ENCODE data around the gene WNT7B.

The WNT7B gene

DNA sequence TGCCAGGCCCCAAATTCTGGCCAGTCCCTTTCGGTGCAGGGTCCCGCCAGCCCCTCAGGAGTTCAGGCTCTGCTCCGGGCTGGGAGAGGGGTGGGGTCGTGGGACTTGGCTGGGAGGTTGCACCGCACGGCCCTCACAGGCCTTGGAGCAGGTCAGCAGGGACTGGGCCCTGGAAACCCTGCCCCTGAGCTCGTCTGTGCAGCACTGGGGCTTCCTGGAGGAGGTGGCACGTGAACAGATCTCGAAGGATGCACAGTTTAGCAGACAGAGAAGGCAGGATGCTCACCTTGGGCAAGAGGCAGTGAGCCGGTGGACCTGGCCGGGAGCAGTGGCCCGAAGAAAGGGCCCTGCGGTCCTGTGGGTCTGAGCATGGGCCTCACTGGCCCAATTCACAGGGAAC, 70.0 kb downstream of the WNT7B start:
- no peak for DNase-seq (ENCODE audit: low spot score)

- DNase-seq (ENCODE audit: low spot score): no peak
These were observed 70.8 kb downstream of the WNT7B start for GRCh38 chr22:45905924-45906865.

- DNase-seq (ENCODE audit: low spot score): no peak
These were observed 71.5 kb downstream of the WNT7B start for GRCh38 chr22:45905326-45905923.

- no peak for DNase-seq (ENCODE audit: low spot score)
These were observed 72.7 kb downstream of the WNT7B start for GRCh38 chr22:45904236-45904635.

GRCh38 chr22:45903355-45904135, 73.4 kb downstream of the WNT7B start:
- no peak for DNase-seq (ENCODE audit: low spot score)

DNA sequence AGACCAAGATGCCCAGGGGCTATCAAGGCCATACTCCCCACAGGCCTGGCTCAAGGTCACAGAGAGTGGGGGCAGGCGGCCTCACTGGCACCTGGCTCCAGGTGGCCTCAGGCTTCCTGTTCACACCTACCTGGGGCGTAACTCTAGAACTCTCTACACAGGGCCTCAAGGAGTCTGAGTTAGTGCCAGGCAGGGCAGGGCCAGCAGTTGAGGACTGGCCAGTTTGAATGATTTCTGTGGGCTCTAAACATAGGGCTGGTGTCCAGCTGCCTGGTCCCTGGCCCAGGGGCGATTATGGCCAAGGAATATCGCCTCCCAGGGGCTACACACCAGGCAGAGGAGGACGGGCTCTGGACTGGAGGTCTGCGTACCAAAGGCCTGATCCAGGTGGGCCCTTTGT, 79.2 kb downstream of the WNT7B start:
- DNase-seq (ENCODE audit: low spot score): no peak

GRCh38 chr22:45896964-45897538, 79.9 kb downstream of the WNT7B start:
- DNase-seq (ENCODE audit: low spot score): no peak

GRCh38 chr22:45896153-45896951, 80.6 kb downstream of the WNT7B start:
- no peak for DNase-seq (ENCODE audit: low spot score)

GRCh38 chr22:45895436-45896152, 81.4 kb downstream of the WNT7B start:
- no peak for DNase-seq (ENCODE audit: low spot score)

GRCh38 chr22:45893516-45893915, 83.4 kb downstream of the WNT7B start:
- no peak for DNase-seq (ENCODE audit: low spot score)

GRCh38 chr22:45892681-45893461, 84.1 kb downstream of the WNT7B start:
- DNase-seq (ENCODE audit: low spot score): no peak

DNA sequence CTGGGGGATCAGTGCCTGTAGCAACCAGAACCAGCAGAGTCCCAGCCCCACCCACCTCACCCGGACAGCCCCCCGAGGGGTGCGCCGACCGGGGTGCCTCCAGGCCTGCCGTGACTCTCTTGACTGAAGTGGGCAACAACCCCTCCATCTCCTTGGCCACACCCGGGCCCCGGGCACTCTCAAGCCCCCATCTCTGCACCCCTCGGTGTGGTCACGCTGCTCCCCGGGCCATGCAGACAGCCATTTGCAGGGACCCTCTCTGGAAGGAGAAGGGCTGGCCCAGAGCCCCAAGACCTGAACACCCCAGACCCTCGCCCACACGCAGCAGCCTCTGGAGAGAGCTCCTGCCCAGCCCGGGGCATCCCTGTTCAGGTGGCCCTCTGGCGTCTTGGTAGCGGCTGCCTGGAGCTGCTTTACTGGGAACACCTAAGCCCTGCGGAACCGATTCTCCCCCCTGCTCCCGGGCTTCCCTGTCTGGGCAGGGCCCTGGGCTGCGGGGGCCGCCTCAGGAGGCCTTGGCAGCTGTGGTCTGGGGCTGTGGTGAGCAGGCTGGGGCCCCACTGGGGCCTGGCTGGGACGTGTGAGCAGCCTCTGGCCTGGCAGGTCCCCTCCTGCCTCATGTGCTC, 84.9 kb downstream of the WNT7B start:
- DNase-seq (ENCODE audit: low spot score): no peak

DNA sequence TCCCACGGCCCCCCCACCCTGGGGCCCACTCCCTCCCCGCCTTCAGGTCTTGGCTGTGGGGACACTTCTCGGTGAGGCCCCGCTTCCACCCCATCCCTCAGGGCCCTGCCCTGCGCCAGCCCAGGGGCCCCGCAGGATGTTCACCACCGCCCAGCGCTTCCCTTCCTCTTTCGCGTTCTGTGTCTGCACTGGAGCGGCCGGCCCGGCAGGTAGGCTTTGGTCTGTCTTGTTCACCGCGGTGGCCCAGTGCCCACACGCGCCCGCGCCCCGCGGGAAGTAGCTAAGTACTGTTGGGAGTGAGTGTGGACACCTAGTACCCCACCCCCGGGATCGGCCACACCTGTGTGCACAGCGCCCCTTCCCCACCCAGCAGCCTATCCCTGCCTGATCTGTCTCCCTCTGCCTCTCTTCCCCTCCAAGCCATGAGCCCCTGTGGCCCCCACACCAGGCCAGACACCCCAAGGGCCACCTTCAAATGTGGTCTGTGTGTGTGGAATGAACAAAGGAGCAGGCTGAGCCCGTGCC, 85.4 kb downstream of the WNT7B start:
- no peak for DNase-seq (ENCODE audit: low spot score)

DNA sequence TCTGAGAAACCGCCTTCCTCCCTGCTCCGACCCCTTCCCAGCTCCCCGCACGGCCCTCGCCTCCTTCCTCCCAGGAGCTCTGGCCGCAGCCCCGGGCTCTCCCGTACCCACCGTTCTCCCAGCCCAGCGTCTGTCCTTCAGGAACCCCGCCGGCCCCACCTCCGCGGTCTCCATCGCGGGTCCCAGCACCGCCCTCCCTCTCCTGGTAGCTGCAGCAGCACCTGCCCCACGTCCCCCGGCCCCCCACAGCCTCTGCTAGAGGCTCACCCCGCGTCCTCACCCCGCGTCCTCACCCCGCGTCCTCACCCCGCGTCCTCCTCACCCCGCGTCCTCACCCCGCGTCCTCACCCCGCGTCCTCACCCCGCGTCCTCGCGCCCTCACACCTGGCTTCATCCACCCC, 85.9 kb downstream of the WNT7B start:
- no peak for DNase-seq (ENCODE audit: low spot score)

DNA sequence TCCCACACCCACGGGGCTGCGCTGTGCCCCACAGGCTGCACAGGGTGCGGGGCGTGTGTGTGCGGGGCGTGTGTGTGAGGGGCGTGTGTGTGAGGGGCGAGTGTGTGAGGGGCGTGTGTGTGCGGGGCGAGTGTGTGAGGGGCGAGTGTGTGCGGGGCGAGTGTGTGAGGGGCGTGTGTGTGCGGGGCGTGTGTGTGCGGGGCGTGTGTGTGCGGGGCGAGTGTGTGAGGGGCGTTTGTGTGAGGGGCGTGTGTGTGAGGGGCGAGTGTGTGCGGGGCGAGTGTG, 86.7 kb downstream of the WNT7B start:
- DNase-seq (ENCODE audit: low spot score): no peak

DNA sequence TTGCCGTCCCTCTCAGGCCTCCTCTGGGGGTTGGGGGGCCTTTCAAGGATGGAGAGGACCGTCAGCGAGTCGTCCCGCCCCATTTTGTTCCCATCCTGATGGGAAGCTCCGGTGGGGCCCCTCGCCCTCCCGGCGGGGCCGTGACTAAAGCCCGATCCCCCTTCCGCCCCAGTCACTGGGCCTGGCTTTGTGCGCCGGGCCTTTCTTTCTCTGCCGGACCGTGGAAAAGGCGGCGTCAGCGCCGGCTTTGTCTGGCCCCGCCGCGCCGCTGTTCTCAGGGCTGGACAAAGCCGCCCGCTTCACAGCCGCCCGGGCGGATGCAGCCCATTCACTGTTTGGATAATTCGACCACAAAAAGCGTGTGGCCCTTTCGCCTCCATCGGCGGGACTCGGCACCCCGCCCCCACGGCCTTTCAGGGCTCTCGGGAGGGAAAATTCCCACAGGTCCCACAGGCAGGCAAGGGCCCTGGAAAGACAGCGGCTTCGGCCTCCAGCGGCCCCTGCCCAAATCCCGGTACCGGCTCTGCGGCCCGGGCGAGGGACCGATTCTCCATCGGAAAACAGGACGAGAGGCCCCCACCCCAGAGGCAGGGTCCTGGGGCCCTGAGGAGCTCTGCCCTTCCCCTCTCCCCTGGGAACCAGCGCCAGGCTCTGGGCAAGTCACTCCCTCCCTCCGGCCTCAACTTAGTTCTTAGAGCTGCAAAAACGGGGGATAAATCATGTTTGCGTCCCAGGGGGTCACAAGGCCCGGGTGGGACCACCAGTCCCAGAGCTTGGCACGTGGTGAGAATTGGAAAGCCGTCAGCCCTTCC, 87.2 kb downstream of the WNT7B start:
- no peak for DNase-seq (ENCODE audit: low spot score)

GRCh38 chr22:45889093-45889538, 87.8 kb downstream of the WNT7B start:
- no peak for DNase-seq (ENCODE audit: low spot score)

DNA sequence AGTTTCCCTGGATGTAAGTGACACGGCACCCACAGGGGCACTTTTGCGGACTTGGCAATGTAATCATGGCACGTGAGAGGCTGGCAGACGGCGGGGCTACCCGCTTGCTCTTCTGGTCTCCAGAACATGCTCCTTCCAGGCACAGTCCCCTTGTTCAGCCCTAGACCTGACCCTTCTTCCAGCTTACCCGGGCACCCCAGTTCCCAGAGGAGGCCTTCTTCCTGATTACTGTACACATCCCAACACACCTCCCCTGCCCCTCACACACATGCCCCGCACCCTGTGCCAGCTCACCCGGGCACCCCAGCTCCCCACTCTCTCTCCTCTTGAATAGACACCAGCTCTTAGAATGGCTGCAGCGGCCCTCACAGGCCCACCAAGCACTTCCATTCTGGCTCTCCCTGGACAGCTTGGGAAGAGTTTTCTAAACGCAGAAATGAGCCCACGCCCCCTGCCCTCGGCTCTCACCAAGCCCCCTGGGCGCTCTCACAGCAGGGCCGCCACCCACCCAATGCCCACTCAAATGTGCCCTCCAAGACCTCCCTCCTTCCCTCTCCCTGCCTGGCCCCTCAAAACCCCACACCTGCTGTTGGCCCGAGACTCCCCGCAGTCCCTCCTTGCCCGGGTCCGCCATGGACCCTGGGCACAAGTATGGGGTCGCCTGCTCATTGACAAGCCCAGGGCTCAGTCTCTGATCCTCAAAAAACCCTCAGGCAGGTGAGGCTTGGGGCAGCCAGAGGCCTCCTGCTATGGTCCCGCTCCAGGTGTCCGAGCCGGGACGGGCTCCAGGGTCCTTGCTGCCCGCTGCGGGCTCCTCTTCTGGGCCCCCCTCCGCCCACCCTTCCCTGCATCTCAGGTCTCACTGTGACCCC, 88.5 kb downstream of the WNT7B start:
- no peak for DNase-seq (ENCODE audit: low spot score)

All from LoVo (cell line).